ENCODE results near the gene IFT25. TPM values are rescaled to one million over a fixed set of nuclear protein-coding genes. Genes with fewer than 3 reads are reported as not detected.
"Not testable (repeated sequence)": the region's sequence is repeated elsewhere in the genome, so short reads cannot be mapped to it uniquely, and the experiment has no call there.

Gene IFT25
- 10 to 100 TPM; 59.6 to 68.3 TPM for total RNA-seq

DNA sequence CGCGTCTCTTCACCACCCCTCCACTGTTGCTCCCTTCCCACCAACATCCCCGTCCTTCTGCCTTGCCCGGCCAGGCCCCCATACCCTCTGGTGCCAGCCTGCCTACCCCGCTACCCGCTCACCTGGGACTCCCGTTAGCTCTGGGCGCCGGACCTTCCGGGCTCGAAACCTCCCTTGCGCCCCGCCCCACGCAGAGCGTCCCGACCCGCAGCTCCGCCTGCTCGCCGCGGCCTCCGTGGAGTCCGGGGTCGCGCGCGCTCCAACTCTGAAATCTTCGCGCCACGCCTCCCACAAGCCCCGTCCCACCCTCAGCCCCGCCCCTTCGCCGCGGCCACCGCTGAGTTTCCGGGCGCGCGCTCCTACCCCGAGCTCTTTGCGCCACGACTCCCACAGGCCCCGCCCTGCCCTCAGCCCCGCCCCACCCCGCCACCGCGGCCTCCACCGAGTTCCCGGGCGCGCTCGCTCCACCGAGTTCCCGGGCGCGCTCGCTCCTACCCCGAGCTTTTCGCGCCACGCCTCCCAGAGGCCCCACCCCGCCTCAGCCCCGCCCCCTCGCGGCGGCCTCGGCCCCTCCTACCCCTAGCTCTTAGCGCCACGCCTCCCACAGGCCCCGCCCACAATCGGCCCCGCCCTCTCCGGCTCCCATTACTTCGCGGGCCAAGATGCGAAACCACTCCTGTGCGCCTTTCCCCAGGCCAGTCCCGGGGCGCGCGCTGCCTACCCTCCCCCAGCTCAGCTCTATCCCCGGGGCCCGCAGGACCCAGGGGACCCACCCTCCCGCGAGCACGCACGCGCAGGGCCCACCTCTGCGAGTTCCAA, at the start of gene IFT25:
IFT25 (minus strand) TSS at position 267 of the 819 bp plus-strand sequence. CDS start 5,617 bp downstream, outside the sequence.
- DNase-seq: peak; percentile 97 to 99
- H3K36me3 Mint-ChIP-seq (ENCODE audit: insufficient read depth in 2 of 2): peaks cover 3 to 11% of the 10 kb centered on the region in 2 donors
- no peaks in the 10 kb centered on the region for H3K27me3 Mint-ChIP-seq (ENCODE audit: low read depth)
- peak; percentile 76 to 77 for ATAC-seq (replicated peaks in 1 of 2)
- no peaks in the 10 kb centered on the region for H3K9me3 Mint-ChIP-seq
- H3K27ac Mint-ChIP-seq: peak within 1 kb of the TSS; percentile 92
- H3K4me1 Mint-ChIP-seq (ENCODE audit: low read depth): peaks cover 57% of the 10 kb centered on the region
- H3K4me3 Mint-ChIP-seq: peak within 1 kb of the TSS; percentile 95 to 99

DNA sequence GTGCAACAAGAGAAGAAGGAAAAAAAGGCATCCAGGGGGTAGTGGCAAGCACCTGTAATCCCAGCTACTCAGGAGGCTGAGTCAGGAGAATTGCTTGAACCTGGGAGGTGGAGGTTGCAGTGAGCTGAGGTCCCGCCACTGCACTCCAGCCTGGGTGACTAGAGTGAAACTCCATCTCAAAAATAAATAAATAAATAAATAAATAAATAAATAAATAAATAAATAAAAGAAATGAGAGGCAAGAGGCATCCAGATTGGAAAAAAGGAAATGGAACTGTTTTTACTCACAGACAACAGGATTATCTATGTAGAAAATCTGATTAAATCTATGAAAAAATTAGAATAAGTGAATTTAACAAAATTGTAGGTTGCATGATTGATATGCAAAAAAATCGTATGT, 49.0 kb upstream of the IFT25 start:
- not testable (repeated sequence) for H3K4me1 Mint-ChIP-seq (ENCODE audit: low read depth); H3K27ac Mint-ChIP-seq; H3K36me3 Mint-ChIP-seq (ENCODE audit: insufficient read depth in 2 of 2); ATAC-seq (replicated peaks in 1 of 2); H3K27me3 Mint-ChIP-seq (ENCODE audit: low read depth); H3K4me3 Mint-ChIP-seq; DNase-seq; H3K9me3 Mint-ChIP-seq

GRCh38 chr1:53992085-53992874, 46.8 kb upstream of the IFT25 start:
- Mint-ChIP-seq H3K27me3 (ENCODE audit: low read depth) (no peaks in the 10 kb centered on the region), H3K4me3 (no peak overlapping the region), H3K36me3 (ENCODE audit: insufficient read depth in 2 of 2) (no peaks in the 10 kb centered on the region), H3K4me1 (ENCODE audit: low read depth) (peaks cover 16% of the 10 kb centered on the region), H3K9me3 (no peaks in the 10 kb centered on the region), H3K27ac (no peak overlapping the region)
- DNase-seq (peak in 1 of 2 donors; percentile 13), ATAC-seq (replicated peaks in 1 of 2) (no peak)

GRCh38 chr1:53987880-53988279, 42.4 kb upstream of the IFT25 start:
- no peaks in the 10 kb centered on the region for H3K36me3 Mint-ChIP-seq (ENCODE audit: insufficient read depth in 2 of 2)
- peak; percentile 14 to 17 for DNase-seq
- H3K9me3 Mint-ChIP-seq: no peaks in the 10 kb centered on the region
- peaks cover 32% of the 10 kb centered on the region for H3K4me1 Mint-ChIP-seq (ENCODE audit: low read depth)
- peak overlapping the region in 1 of 2 donors; percentile 23 for H3K4me3 Mint-ChIP-seq
- ATAC-seq (replicated peaks in 1 of 2): peak; percentile 93 to 96
- H3K27me3 Mint-ChIP-seq (ENCODE audit: low read depth): no peaks in the 10 kb centered on the region
- peak overlapping the region; percentile 77 for H3K27ac Mint-ChIP-seq

DNA sequence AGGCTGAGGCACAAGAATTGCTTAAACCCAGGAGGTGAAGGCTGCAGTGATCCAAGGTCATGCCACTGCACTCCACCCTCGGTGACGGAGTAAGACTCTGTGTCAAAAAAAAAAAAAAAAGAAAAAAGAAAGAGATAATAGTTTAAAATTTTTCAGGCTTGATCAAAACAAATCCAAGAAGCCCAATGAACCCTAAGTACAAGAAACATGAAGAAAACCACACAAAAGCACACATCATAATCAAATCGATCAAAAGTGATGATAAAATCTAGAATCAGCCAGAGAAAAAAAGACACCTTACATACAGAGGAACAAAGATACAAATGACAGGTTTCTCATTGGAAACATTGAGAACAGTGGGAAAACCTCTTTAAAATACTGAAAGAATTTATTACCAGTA, 41.0 kb upstream of the IFT25 start:
- no peaks in the 10 kb centered on the region for H3K27me3 Mint-ChIP-seq (ENCODE audit: low read depth)
- ATAC-seq (replicated peaks in 1 of 2) (no peak), DNase-seq (no peak)
- no peak overlapping the region for H3K27ac Mint-ChIP-seq
- no peaks in the 10 kb centered on the region for H3K9me3 Mint-ChIP-seq
- peaks cover 32% of the 10 kb centered on the region for H3K4me1 Mint-ChIP-seq (ENCODE audit: low read depth)
- no peak overlapping the region for H3K4me3 Mint-ChIP-seq
- no peaks in the 10 kb centered on the region for H3K36me3 Mint-ChIP-seq (ENCODE audit: insufficient read depth in 2 of 2)

DNA sequence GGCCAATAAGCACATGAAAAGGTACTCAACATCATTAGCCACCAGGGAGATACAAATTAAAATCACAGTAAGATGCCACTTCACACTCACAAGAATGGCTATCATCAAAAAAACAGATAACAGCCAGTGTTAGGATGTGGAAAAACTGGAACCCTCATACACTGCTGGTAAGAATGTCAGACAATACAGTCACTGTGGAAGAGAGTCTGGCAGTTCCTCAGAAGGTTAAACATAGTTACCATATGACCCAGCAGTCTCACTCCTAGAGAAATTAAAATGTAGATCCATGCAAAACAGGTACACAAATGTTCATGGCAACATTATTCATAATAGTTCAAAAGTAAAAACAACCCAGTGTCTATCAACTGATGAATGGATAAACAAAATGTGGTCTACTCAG, 39.2 kb upstream of the IFT25 start:
- Mint-ChIP-seq H3K4me1 (ENCODE audit: low read depth) (peaks cover 32% of the 10 kb centered on the region), H3K4me3 (no peak overlapping the region), H3K36me3 (ENCODE audit: insufficient read depth in 2 of 2) (no peaks in the 10 kb centered on the region), H3K27ac (no peak overlapping the region), H3K27me3 (ENCODE audit: low read depth) (no peaks in the 10 kb centered on the region), H3K9me3 (no peaks in the 10 kb centered on the region)
- no peak for ATAC-seq (replicated peaks in 1 of 2)
- DNase-seq: no peak

- ATAC-seq (replicated peaks in 1 of 2): no peak
- H3K4me3 Mint-ChIP-seq: no peak overlapping the region
- DNase-seq: no peak
- no peaks in the 10 kb centered on the region for H3K9me3 Mint-ChIP-seq
- H3K27ac Mint-ChIP-seq: no peak overlapping the region
- no peaks in the 10 kb centered on the region for H3K27me3 Mint-ChIP-seq (ENCODE audit: low read depth)
- peaks cover 20% of the 10 kb centered on the region for H3K4me1 Mint-ChIP-seq (ENCODE audit: low read depth)
- no peaks in the 10 kb centered on the region for H3K36me3 Mint-ChIP-seq (ENCODE audit: insufficient read depth in 2 of 2)
Measured at GRCh38 chr1:53982763-53983104, 37.2 kb upstream of the IFT25 start.

GRCh38 chr1:53982034-53982762, 36.7 kb upstream of the IFT25 start:
- H3K27me3 Mint-ChIP-seq (ENCODE audit: low read depth): no peaks in the 10 kb centered on the region
- H3K36me3 Mint-ChIP-seq (ENCODE audit: insufficient read depth in 2 of 2): no peaks in the 10 kb centered on the region
- DNase-seq (no peak), ATAC-seq (replicated peaks in 1 of 2) (no peak)
- H3K9me3 Mint-ChIP-seq: no peaks in the 10 kb centered on the region
- peak overlapping the region in 1 of 2 donors; percentile 19 for H3K4me3 Mint-ChIP-seq
- H3K4me1 Mint-ChIP-seq (ENCODE audit: low read depth): peaks cover 15% of the 10 kb centered on the region
- H3K27ac Mint-ChIP-seq: no peak overlapping the region

DNA sequence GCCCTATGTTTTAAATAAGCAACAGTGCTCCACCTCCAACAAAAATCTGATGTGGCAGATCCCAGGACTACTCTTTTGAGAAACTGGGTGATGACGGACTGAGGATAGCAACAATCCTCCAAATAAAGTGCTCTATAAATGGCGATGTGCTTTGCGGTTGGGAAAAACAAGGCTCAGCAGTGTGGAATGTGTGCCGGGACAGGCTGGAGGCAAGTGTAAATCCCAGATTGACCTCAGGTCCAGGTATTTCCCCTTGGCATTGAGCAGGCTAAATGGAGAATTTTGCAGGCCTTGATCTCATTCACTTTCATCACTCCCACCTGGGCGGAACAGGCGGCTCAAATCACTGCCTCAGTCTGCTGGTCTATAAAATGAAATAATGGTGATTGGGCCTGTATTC, 35.7 kb upstream of the IFT25 start:
- Mint-ChIP-seq H3K4me3 (no peak overlapping the region), H3K27ac (no peak overlapping the region), H3K36me3 (ENCODE audit: insufficient read depth in 2 of 2) (no peaks in the 10 kb centered on the region), H3K9me3 (no peaks in the 10 kb centered on the region), H3K4me1 (ENCODE audit: low read depth) (peaks cover 6% of the 10 kb centered on the region), H3K27me3 (ENCODE audit: low read depth) (no peaks in the 10 kb centered on the region)
- DNase-seq (no peak), ATAC-seq (replicated peaks in 1 of 2) (no peak)

GRCh38 chr1:53979712-53980450, 34.4 kb upstream of the IFT25 start:
- no peaks in the 10 kb centered on the region for H3K27me3 Mint-ChIP-seq (ENCODE audit: low read depth)
- no peak for DNase-seq
- H3K4me3 Mint-ChIP-seq: no peak overlapping the region
- H3K36me3 Mint-ChIP-seq (ENCODE audit: insufficient read depth in 2 of 2): no peaks in the 10 kb centered on the region
- H3K9me3 Mint-ChIP-seq: no peaks in the 10 kb centered on the region
- no peak overlapping the region for H3K27ac Mint-ChIP-seq
- no peak for ATAC-seq (replicated peaks in 1 of 2)
- H3K4me1 Mint-ChIP-seq (ENCODE audit: low read depth): no peaks in the 10 kb centered on the region

GRCh38 chr1:53975861-53976260, 30.4 kb upstream of the IFT25 start:
- H3K9me3 Mint-ChIP-seq: no peaks in the 10 kb centered on the region
- no peak overlapping the region for H3K27ac Mint-ChIP-seq
- H3K4me3 Mint-ChIP-seq: no peak overlapping the region
- H3K36me3 Mint-ChIP-seq (ENCODE audit: insufficient read depth in 2 of 2): peaks cover 0 to 7% of the 10 kb centered on the region in 2 donors
- peaks cover 5% of the 10 kb centered on the region for H3K4me1 Mint-ChIP-seq (ENCODE audit: low read depth)
- DNase-seq: no peak
- ATAC-seq (replicated peaks in 1 of 2): no peak
- H3K27me3 Mint-ChIP-seq (ENCODE audit: low read depth): no peaks in the 10 kb centered on the region

- DNase-seq (no peak), ATAC-seq (replicated peaks in 1 of 2) (no peak)
- Mint-ChIP-seq H3K27ac (peak overlapping the region; percentile 7), H3K36me3 (ENCODE audit: insufficient read depth in 2 of 2) (peaks cover 0 to 19% of the 10 kb centered on the region in 2 donors), H3K9me3 (no peaks in the 10 kb centered on the region), H3K4me3 (no peak overlapping the region), H3K4me1 (ENCODE audit: low read depth) (peaks cover 5% of the 10 kb centered on the region), H3K27me3 (ENCODE audit: low read depth) (no peaks in the 10 kb centered on the region)
Measured at GRCh38 chr1:53971718-53972117, 26.2 kb upstream of the IFT25 start.
